ENCODE results near the gene PALMD. TPM values are rescaled to one million over a fixed set of nuclear protein-coding genes. Genes with fewer than 3 reads are reported as not detected.

The PALMD gene
- total RNA-seq, 5 donors from 2014 or later (not counting 1 experiment from before 2014, with no cell fraction given), result 0.15 TPM; not detected in 4

GRCh38 chr1:99737016-99737415, 91.1 kb downstream of the PALMD start:
- no peaks in the 10 kb centered on the region for H3K27me3 Mint-ChIP-seq
- Histone ChIP-seq H3K4me3 (ENCODE audit: control insufficient read depth in 1 of 2, extremely low read depth in 1 of 2, low read length in 1 of 2) (no peak overlapping the region), H3K27me3 (replicated peaks in 1 of 2; ENCODE audit: control insufficient read depth in 2 of 2, extremely low read depth in 1 of 2, insufficient read depth in 2 of 2, low read length in 1 of 2) (no peaks in the 10 kb centered on the region), H3K27ac (ENCODE audit: low read length) (no peak overlapping the region), H3K4me1 (ENCODE audit: control insufficient read depth in 1 of 2, extremely low read depth in 1 of 2, insufficient read depth in 2 of 2, low read length in 2 of 2) (no peaks in the 10 kb centered on the region), H3K9me3 (no peaks in the 10 kb centered on the region), H3K36me3 (ENCODE audit: control insufficient read depth in 2 of 2, extremely low read depth in 1 of 2, insufficient read depth in 1 of 2, low read length in 1 of 2) (no peaks in the 10 kb centered on the region)
- WGBS (ENCODE audit: insufficient coverage), result 60% methylated on average over 1 of the region's 4 CpGs
- ChIA-PET CTCF (no interaction called here), POLR2A (no interaction called here)
- no peak overlapping the region for H3K27ac Mint-ChIP-seq
- no peaks in the 10 kb centered on the region for H3K9me3 Mint-ChIP-seq
- no peak overlapping the region for H3K4me3 Mint-ChIP-seq
- ATAC-seq (replicated peaks in 1 of 4), result no peak
- DNase-seq, result no peak
- no peaks in the 10 kb centered on the region for H3K4me1 Mint-ChIP-seq
- no peaks in the 10 kb centered on the region for H3K36me3 Mint-ChIP-seq

DNA sequence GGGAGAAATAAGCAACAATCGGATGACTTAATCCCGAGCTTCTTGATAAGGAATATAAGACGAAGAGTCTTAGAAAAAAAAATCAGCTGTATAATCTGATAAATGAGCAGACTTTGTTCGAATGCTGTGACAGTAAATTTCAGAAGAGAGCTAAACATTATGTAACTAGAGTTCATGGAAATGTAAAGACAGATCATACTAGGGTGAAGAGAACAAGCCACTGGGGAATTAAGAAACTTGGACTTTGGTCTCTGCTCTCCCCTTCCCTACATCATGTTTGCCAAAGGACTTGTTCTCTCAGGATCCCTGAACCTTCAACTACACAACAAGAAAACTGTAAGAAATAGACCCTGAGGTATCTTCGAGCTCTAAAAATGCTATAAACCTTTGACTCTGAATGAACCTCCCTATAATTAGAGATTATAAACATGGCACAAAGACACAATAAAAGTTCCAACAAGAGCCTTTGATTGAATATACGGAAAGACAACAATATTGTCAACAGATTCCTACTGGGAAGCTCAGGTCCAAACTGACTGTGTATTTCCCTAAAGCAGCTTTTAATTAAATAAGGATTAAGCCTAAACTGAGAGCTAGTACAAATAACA, 93.0 kb downstream of the PALMD start:
- H3K9me3 ChIP-seq, result no peaks in the 10 kb centered on the region
- Mint-ChIP-seq H3K27ac (no peak overlapping the region), H3K27me3 (no peaks in the 10 kb centered on the region), H3K4me3 (no peak overlapping the region), H3K9me3 (no peaks in the 10 kb centered on the region), H3K36me3 (no peaks in the 10 kb centered on the region), H3K4me1 (no peaks in the 10 kb centered on the region)
- DNase-seq, result no peak
- CTCF ChIA-PET, result interaction anchor here (0.5 to 0.7 kb wide), 2 partner anchors 32 to 135 kb away, joined by 3 to 4 read pairs; no protein-coding TSS in a partner anchor
- no CpG with 5 or more reads among the region's 6 CpGs for WGBS (ENCODE audit: insufficient coverage)
- ATAC-seq (replicated peaks in 1 of 4), result no peak
- H3K27ac ChIP-seq (ENCODE audit: low read length), result no peak overlapping the region
- H3K36me3 ChIP-seq (ENCODE audit: control insufficient read depth in 2 of 2, extremely low read depth in 1 of 2, insufficient read depth in 1 of 2, low read length in 1 of 2), result no peaks in the 10 kb centered on the region
- POLR2A ChIA-PET, result no interaction called here
- no peak overlapping the region for H3K4me3 ChIP-seq (ENCODE audit: control insufficient read depth in 1 of 2, extremely low read depth in 1 of 2, low read length in 1 of 2)
- no peaks in the 10 kb centered on the region for H3K4me1 ChIP-seq (ENCODE audit: control insufficient read depth in 1 of 2, extremely low read depth in 1 of 2, insufficient read depth in 2 of 2, low read length in 2 of 2)
- H3K27me3 ChIP-seq (replicated peaks in 1 of 2; ENCODE audit: control insufficient read depth in 2 of 2, extremely low read depth in 1 of 2, insufficient read depth in 2 of 2, low read length in 1 of 2), result no peaks in the 10 kb centered on the region

GRCh38 chr1:99740141-99740540, 94.2 kb downstream of the PALMD start:
- CTCF ChIA-PET, result no interaction called here
- ATAC-seq (replicated peaks in 1 of 4), result no peak
- POLR2A ChIA-PET, result no interaction called here

More at GRCh38 chr1:99740141-99740540, 94.2 kb downstream of the PALMD start:
- H3K36me3 Mint-ChIP-seq, result no peaks in the 10 kb centered on the region
- no peaks in the 10 kb centered on the region for H3K9me3 Mint-ChIP-seq
- Histone ChIP-seq H3K4me1 (ENCODE audit: control insufficient read depth in 1 of 2, extremely low read depth in 1 of 2, insufficient read depth in 2 of 2, low read length in 2 of 2) (no peaks in the 10 kb centered on the region), H3K27me3 (replicated peaks in 1 of 2; ENCODE audit: control insufficient read depth in 2 of 2, extremely low read depth in 1 of 2, insufficient read depth in 2 of 2, low read length in 1 of 2) (no peaks in the 10 kb centered on the region), H3K36me3 (ENCODE audit: control insufficient read depth in 2 of 2, extremely low read depth in 1 of 2, insufficient read depth in 1 of 2, low read length in 1 of 2) (no peaks in the 10 kb centered on the region), H3K27ac (ENCODE audit: low read length) (no peak overlapping the region), H3K4me3 (ENCODE audit: control insufficient read depth in 1 of 2, extremely low read depth in 1 of 2, low read length in 1 of 2) (no peak overlapping the region), H3K9me3 (no peaks in the 10 kb centered on the region)
- H3K27me3 Mint-ChIP-seq, result no peaks in the 10 kb centered on the region
- H3K4me3 Mint-ChIP-seq, result no peak overlapping the region
- H3K4me1 Mint-ChIP-seq, result no peaks in the 10 kb centered on the region
- H3K27ac Mint-ChIP-seq, result no peak overlapping the region
- no CpG with 5 or more reads among the region's 1 CpG for WGBS (ENCODE audit: insufficient coverage)
- no peak for DNase-seq

Other genes starting within 250 kb of the PALMD start
- gene FRRS1, start 120.5 kb downstream of the PALMD start, total RNA-seq, result 1 to 10 TPM in 1 of 5 donors, under 1 TPM in 3, not detected in 1; 0.20 to 1.2 (median 0.45) TPM
- gene AGL, start 204.2 kb downstream of the PALMD start, total RNA-seq, result 10 to 100 TPM; 14.6 to 17.3 (median 15.8) TPM

Measured in T-cell (primary cell).